Mesendoderm (in vitro differentiated cells): ENCODE measurements around the gene GCNT3.

Source experiments
- DNase-seq: peaks from one replicate; pipeline ENCODE4 v3.0.0; 2013
- H2AK5ac ChIP-seq: 2 replicates; pipeline ENCODE4 v1.6.1; 2013; ENCODE audit warnings: low read length, inconsistent platforms
- H2BK120ac ChIP-seq: 2 replicates; pipeline ENCODE4 v1.6.1; 2013; ENCODE audit warnings: low read depth, mild to moderate bottlenecking, low read length, moderate library complexity, mixed read lengths
- H2BK15ac ChIP-seq: replicated peaks from 2 replicates; pipeline ENCODE4 v1.6.1; 2013; ENCODE audit warnings: low read depth, mild to moderate bottlenecking, moderate library complexity
- H2BK5ac ChIP-seq: 2 replicates; pipeline ENCODE4 v1.6.1; 2013; ENCODE audit warnings: low read length, inconsistent platforms
- H3K18ac ChIP-seq: 2 replicates; pipeline ENCODE4 v1.6.1; 2013; ENCODE audit warnings: mild to moderate bottlenecking, low read length, mixed read lengths
- H3K23ac ChIP-seq: one replicate; pipeline ENCODE4 v1.6.1; 2013; ENCODE audit warnings: low read length
- H3K27ac ChIP-seq: 2 replicates; pipeline ENCODE4 v1.5.1; 2013; ENCODE audit warnings: low read depth, mild to moderate bottlenecking, inconsistent platforms, low read length, moderate library complexity
- H3K27me3 ChIP-seq: 2 replicates; pipeline ENCODE4 v1.6.1; 2013; ENCODE audit warnings: low read length, control low read depth, mild to moderate bottlenecking, inconsistent platforms; ENCODE audit not compliant: insufficient read depth, poor library complexity
- H3K36me3 ChIP-seq: 2 replicates; pipeline ENCODE4 v1.6.1; 2013; ENCODE audit warnings: low read length, inconsistent platforms; ENCODE audit not compliant: control insufficient read depth, insufficient read depth
- H3K4ac ChIP-seq: one replicate; pipeline ENCODE4 v1.6.1; 2013; ENCODE audit warnings: low read depth, mild to moderate bottlenecking, low read length, moderate library complexity
- H3K4me1 ChIP-seq: 2 replicates; pipeline ENCODE4 v1.6.1; 2013; ENCODE audit warnings: low read depth, low read length, inconsistent platforms; ENCODE audit not compliant: control insufficient read depth
- H3K4me2 ChIP-seq: 2 replicates; pipeline ENCODE4 v1.6.1; 2013; ENCODE audit warnings: low read length
- H3K4me3 ChIP-seq: 2 replicates; pipeline ENCODE4 v1.5.1; 2013; ENCODE audit warnings: mild to moderate bottlenecking, low read length
- H3K56ac ChIP-seq: one replicate; pipeline ENCODE4 v1.6.1; 2013; ENCODE audit warnings: low read length
- H3K79me1 ChIP-seq: 2 replicates; pipeline ENCODE4 v1.6.1; 2013; ENCODE audit warnings: low read length, inconsistent platforms
- H3K79me2 ChIP-seq: 2 replicates; pipeline ENCODE4 v1.6.1; 2013; ENCODE audit warnings: mild to moderate bottlenecking, low read length; ENCODE audit not compliant: control insufficient read depth, insufficient read depth
- H3K9ac ChIP-seq: 2 replicates; pipeline ENCODE4 v1.6.1; 2013; ENCODE audit warnings: low read length, inconsistent platforms
- H4K5ac ChIP-seq: one replicate; pipeline ENCODE4 v1.6.1; 2013; ENCODE audit warnings: low read length
- H4K8ac ChIP-seq: one replicate; pipeline ENCODE4 v1.6.1; 2013; ENCODE audit warnings: low read depth, mild to moderate bottlenecking, control low read depth, low read length, moderate library complexity
- WGBS: extraction: QIAGEN DNeasy Blood & Tissue Kit; methylation state at CpG from one replicate; pipeline ENCODE4 v1.1.7; 2013; ENCODE audit warnings: low lambda C conversion rate, missing lambda C conversion rate; ENCODE audit not compliant: insufficient coverage; ENCODE audit errors: extremely low coverage; 5-methylcytosine and 5-hydroxymethylcytosine counted together

GCNT3 gene

GRCh38 chr15:59609730-59610712 lies 1.6 kb upstream of the GCNT3 start:
- Histone ChIP-seq H3K36me3 (peaks cover 1% of the 10 kb centered on the region), H3K18ac (no peak overlapping the region), H3K79me2 (no peaks in the 10 kb centered on the region), H3K27ac (no peak overlapping the region), H4K5ac (no peak overlapping the region), H3K9ac (no peak overlapping the region), H3K4me1 (no peaks in the 10 kb centered on the region), H3K79me1 (no peaks in the 10 kb centered on the region), H2BK15ac (no peak overlapping the region), H3K27me3 (no peaks in the 10 kb centered on the region), H2AK5ac (no peak overlapping the region), H2BK120ac (no peak overlapping the region), H3K4me2 (no peak overlapping the region), H3K4me3 (no peak overlapping the region), H3K4ac (no peak overlapping the region), H3K56ac (peak overlapping the region; percentile 4), H4K8ac (no peak overlapping the region), H2BK5ac (no peak overlapping the region), H3K23ac (no peak overlapping the region)
- DNase-seq: peak; percentile 18
- WGBS: 60% methylated on average over 1 of the region's 7 CpGs

- H3K4ac ChIP-seq: no peak overlapping the region
- H3K23ac ChIP-seq: no peak overlapping the region
- H3K18ac ChIP-seq: no peak overlapping the region
- no peaks in the 10 kb centered on the region for H3K27me3 ChIP-seq
- H3K79me1 ChIP-seq: no peaks in the 10 kb centered on the region
- H4K8ac ChIP-seq: no peak overlapping the region
- DNase-seq: no peak
- H3K27ac ChIP-seq: no peak overlapping the region
- H3K4me1 ChIP-seq: no peaks in the 10 kb centered on the region
- H3K56ac ChIP-seq: no peak overlapping the region
- WGBS: no CpG with 5 or more reads among the region's 7 CpGs
- H2BK5ac ChIP-seq: no peak overlapping the region
- no peak overlapping the region for H2AK5ac ChIP-seq
- no peak overlapping the region for H4K5ac ChIP-seq
- H2BK15ac ChIP-seq: no peak overlapping the region
- no peak overlapping the region for H2BK120ac ChIP-seq
- peaks cover 1% of the 10 kb centered on the region for H3K36me3 ChIP-seq
- H3K9ac ChIP-seq: no peak overlapping the region
- no peaks in the 10 kb centered on the region for H3K79me2 ChIP-seq
- no peak overlapping the region for H3K4me3 ChIP-seq
- no peak overlapping the region for H3K4me2 ChIP-seq
Measured at GRCh38 chr15:59614153-59614552, 2.6 kb downstream of the GCNT3 start.

GRCh38 chr15:59615661-59616060 lies 4.1 kb downstream of the GCNT3 start:
- no peak for DNase-seq

GRCh38 chr15:59616379-59616778 lies 4.8 kb downstream of the GCNT3 start:
- Histone ChIP-seq H2AK5ac (no peak overlapping the region), H4K8ac (no peak overlapping the region), H3K23ac (no peak overlapping the region), H3K79me2 (no peaks in the 10 kb centered on the region), H3K9ac (no peak overlapping the region), H3K4ac (no peak overlapping the region), H3K4me1 (no peaks in the 10 kb centered on the region), H3K79me1 (no peaks in the 10 kb centered on the region), H3K4me3 (no peak overlapping the region), H2BK5ac (no peak overlapping the region), H3K27me3 (no peaks in the 10 kb centered on the region), H2BK120ac (no peak overlapping the region), H2BK15ac (no peak overlapping the region), H3K27ac (no peak overlapping the region), H3K18ac (no peak overlapping the region), H4K5ac (no peak overlapping the region), H3K56ac (no peak overlapping the region), H3K4me2 (no peak overlapping the region), H3K36me3 (peaks cover 1% of the 10 kb centered on the region)
- no CpG with 5 or more reads among the region's 3 CpGs for WGBS
- no peak for DNase-seq

More at GRCh38 chr15:59615661-59616060, 4.1 kb downstream of the GCNT3 start:
- Histone ChIP-seq H3K79me1 (no peaks in the 10 kb centered on the region), H3K4me2 (no peak overlapping the region), H3K4me3 (no peak overlapping the region), H2BK5ac (no peak overlapping the region), H4K5ac (no peak overlapping the region), H3K23ac (no peak overlapping the region), H4K8ac (no peak overlapping the region), H3K56ac (no peak overlapping the region), H3K4ac (no peak overlapping the region), H3K27ac (no peak overlapping the region), H3K79me2 (no peaks in the 10 kb centered on the region), H3K9ac (no peak overlapping the region), H2AK5ac (no peak overlapping the region), H2BK120ac (no peak overlapping the region), H3K36me3 (peaks cover 1% of the 10 kb centered on the region), H3K4me1 (no peaks in the 10 kb centered on the region), H2BK15ac (no peak overlapping the region), H3K18ac (no peak overlapping the region), H3K27me3 (no peaks in the 10 kb centered on the region)
- no CpG with 5 or more reads among the region's 5 CpGs for WGBS

- no peaks in the 10 kb centered on the region for H3K79me2 ChIP-seq
Measured at GRCh38 chr15:59618406-59618805, 6.8 kb downstream of the GCNT3 start.

More at GRCh38 chr15:59618406-59618805, 6.8 kb downstream of the GCNT3 start:
- Histone ChIP-seq H3K4ac (no peak overlapping the region), H2AK5ac (no peak overlapping the region), H3K18ac (no peak overlapping the region), H2BK5ac (no peak overlapping the region), H3K23ac (no peak overlapping the region), H2BK120ac (no peak overlapping the region), H3K4me3 (no peak overlapping the region), H4K8ac (no peak overlapping the region), H4K5ac (no peak overlapping the region), H3K9ac (no peak overlapping the region), H3K27me3 (no peaks in the 10 kb centered on the region), H3K27ac (no peak overlapping the region), H3K4me1 (no peaks in the 10 kb centered on the region), H3K56ac (no peak overlapping the region), H3K79me1 (no peaks in the 10 kb centered on the region), H3K4me2 (no peak overlapping the region), H2BK15ac (no peak overlapping the region), H3K36me3 (no peaks in the 10 kb centered on the region)
- DNase-seq: no peak
- no CpG with 5 or more reads among the region's 4 CpGs for WGBS
